K562 (cell line): ENCODE results near the gene EML6. TPM values are rescaled to one million over a fixed set of nuclear protein-coding genes. Genes with fewer than 3 reads are reported as not detected.

Source experiments
- ATF3 ChIP-seq, 2 experiments: fragments of 450-650 bp in 1 of 2; sonication (generic) in 1 of 2; formaldehyde crosslinking in 1 of 2; IDR thresholded peaks in 1 of 2; conservative IDR thresholded peaks in 1 of 2; 2 replicates each; pipeline versions ENCODE4 v1.6.1 to v1.8.1; 2016 to 2023; ENCODE audit warnings: mild to moderate bottlenecking in 2 of 2, moderate library complexity in 2 of 2, inconsistent platforms in 1 of 2, missing genetic modification reagents in 1 of 2
- CHD1 ChIP-seq: fragments of 200-600 bp; sonication (generic); IDR thresholded peaks from one replicate; pipeline ENCODE4 v1.6.1; 2012; ENCODE audit warnings: mild to moderate bottlenecking, moderate library complexity, low read length, inconsistent platforms
- RUNX1 ChIP-seq: sonication (generic); IDR thresholded peaks from 2 replicates; pipeline ENCODE4 v1.6.1; 2016; ENCODE audit warnings: antibody characterized with exemption, low read depth
- ZMIZ1 ChIP-seq, 2 experiments: fragments of 150-350 bp in 1 of 2; IDR thresholded peaks; 2 replicates each; pipeline ENCODE4 v1.6.1; 2012 to 2016; ENCODE audit warnings: low read depth in 2 of 2, low read length in 2 of 2, mild to moderate bottlenecking in 1 of 2, moderate library complexity in 1 of 2
- ZNF766 ChIP-seq: fragments of 200-800 bp; sonication (Bioruptor generic); conservative IDR thresholded peaks from 2 replicates; pipeline ENCODE4 v1.6.1; 2016; ENCODE audit warnings: missing genetic modification characterization, missing compliant biosample characterization
- polyA plus RNA-seq, 8 experiments: library from polyadenylated mRNA; depleted of rRNA in 4 of 8; stranded (reverse) in 5 of 8; unstranded in 3 of 8; fragments of >200 nt; fragmentation: Nextera tagmentation in 2 of 8; fragmentation: Illumina TruSeq in 1 of 8; extraction: Ambion mirVana in 2 of 8; extraction: Trizol in 1 of 8; gene quantifications; 2 replicates each; pipeline versions ENCODE4 v1.2.1 to v1.2.3, GENCODE V29; 2011 to 2014; ENCODE audit warnings: inconsistent platforms in 1 of 8, missing spikeins in 1 of 8
- total RNA-seq, 7 experiments: library from RNA; depleted of rRNA in 6 of 7; stranded (reverse); fragments of >200 nt in 6 of 7; fragmentation: Illumina TruSeq in 2 of 7; extraction: Trizol in 2 of 7; gene quantifications; 2 replicates each; pipeline versions ENCODE4 v1.2.1 to v1.2.3, GENCODE V29; 2011 to 2021; ENCODE audit warnings: low replicate concordance in 1 of 7

The EML6 gene
- total and polyA plus RNA-seq, 9 of the 15 experiments (the other 6 are each of a cell fraction or from before 2014, with no cell fraction given), result 0.07 to 0.56 (median 0.25) TPM

DNA sequence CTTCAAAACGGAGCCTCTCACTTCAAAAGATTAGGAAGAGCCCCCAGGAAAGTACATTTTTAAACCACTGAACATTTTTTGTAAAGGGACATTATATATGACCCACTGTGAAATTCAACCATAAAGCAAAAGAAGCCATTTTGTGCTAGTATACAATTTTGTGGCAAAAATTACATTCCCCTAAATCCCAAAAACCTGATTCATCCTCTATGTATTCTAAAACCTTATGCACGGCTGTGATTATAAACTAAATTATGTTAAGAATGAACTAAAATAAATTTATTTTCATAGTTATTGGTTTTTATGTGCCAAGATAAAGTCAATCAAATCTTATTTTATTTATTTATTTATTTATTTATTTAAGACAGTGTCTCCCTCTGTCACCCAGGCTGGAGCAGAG lies 278.3 kb downstream of the EML6 start (continued):
- TF ChIP-seq ATF3 (IDR thresholded peaks at IDR 0.05) (no peak), ATF3 (CRISPR knock-in tag; conservative IDR thresholded peaks at IDR 0.05) (no peak), RUNX1 (no peak), ZMIZ1 (IDR thresholded peaks at IDR 0.05; ENCODE audit: low read depth in 2 of 2, low read length in 2 of 2) (no peak), ZNF766 (CRISPR knock-in tag) (no peak), CHD1 (no peak)
- TF ChIP-seq, all 486 proteins: peak for 2
